Medulla oblongata (tissue), 1 donor: ENCODE results near the gene LDLRAD4.

ENCODE experiments used
- DNase-seq: peaks from one replicate; pipeline ENCODE4 v3.0.0-alpha.2; 2015; ENCODE audit errors: extremely low spot score

The LDLRAD4 gene

DNA sequence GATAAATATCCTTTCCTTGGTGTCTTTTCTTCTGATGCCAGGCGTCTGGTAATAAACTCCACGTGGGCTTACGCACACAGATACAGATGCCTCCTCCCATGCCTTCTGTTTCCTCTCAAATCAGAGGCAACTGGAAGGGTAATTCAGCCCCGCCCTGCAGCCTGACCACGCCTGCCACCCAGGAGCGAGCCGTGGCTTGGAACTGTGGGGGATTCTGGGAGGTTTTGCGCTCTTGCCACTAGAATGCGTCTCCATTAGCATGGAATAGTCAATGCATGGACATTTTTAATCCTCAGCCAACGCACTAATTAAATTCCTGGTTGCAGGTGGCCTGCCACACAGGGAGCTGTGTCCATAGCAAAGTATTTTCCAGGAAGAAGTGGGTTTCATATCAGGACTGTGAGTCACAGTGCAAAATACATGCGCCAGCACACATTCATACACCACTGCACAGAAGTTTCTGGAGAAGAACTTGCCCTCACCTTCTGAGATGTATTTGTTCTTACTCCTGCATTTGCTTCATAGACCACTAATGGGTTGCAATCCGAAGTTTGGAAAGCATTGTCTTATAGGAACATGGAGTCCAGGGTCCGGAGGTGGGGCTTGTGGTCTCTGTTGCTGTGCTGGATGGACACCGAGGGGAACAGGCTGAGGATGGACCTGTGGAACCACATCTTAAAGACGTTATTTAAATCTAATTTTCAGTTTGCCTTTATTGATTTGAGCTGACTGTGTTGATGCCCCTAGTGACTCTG lies 151.4 kb downstream of the LDLRAD4 start:
- DNase-seq = no peak

DNA sequence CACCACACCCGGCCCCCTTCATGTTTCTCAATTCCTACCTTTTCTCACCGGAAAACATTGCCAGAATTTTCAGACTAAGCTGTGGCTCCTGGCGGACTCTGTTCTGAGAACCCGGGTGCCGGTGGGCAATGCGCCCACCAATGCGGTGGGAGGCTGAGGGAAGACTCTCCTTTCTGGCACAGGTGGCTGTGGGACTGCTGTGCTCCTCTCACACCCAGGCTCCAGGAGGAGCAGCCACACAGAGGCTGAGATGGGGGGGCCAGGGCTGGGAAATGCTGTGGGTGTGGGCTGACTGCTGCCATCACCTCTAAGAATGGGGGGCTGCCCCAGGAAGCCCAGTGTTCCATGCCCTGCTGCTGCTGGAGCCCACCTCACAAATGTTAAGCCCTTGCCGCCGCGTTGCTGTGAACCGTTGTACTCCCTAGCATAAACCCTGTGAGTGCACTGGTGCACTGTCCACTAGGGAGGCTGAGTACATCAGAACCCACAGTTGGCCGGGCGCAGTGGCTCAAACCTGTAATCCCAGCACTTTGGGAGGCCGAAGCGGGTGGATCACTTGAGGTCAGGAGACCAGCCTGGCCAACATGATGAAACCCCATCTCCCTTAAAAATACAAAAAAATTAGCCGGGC lies 152.6 kb downstream of the LDLRAD4 start:
- no peak for DNase-seq

DNA sequence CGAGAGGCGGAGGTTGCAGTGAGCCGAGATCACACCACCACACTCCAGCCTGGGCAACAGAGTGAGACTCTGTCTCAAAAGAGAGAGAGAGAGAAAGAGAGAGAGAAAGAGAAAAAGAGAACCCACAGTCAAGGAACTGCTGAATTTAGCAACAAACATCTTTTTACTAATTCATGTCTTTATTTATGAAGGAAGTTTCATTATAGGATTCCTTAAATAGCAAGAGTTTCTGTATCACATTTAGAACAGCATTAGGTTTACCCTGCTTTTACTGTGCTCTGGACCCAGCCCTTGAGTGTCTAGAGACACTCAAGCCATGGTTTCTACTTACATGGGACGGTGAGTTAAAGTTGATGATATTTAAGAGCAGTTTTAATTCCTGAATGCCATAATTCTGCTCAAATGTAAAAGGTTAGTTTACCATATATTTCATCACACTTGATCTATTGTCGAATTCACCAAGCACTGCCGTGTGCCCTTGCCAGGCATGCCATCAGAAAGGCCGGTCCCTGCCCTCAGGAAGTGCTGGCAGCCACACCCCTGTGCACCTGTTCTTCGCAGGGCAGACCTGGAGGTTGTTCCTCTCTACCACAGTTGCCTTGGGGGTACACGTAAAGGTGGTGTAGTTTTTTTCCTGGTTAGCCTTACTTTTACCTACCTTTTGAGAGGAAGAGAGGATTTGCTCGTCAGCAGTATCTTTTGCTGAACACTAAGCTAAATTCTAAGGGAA lies 153.3 kb downstream of the LDLRAD4 start:
- no peak for DNase-seq

DNA sequence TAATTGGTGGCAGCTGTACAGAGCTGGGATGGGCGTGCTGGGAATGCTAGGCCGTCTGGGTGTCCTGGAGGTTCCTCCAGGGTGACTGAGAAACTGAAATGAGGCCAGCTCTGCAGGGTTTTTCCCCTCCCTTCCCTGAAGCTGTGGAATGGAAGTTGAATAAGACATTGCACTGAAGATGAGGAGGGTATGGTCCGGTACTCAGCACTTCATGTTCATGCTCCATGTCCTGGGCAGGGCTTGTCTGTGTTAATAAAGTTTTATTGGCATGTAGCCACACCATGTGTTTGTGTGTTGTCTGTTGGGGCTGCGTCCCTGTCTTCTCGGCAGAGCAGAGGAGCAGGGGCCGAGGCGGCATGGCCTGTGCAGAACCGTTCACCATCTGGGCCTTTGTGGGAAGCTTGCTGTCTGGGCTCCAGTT lies 154.0 kb downstream of the LDLRAD4 start:
- DNase-seq = no peak

DNA sequence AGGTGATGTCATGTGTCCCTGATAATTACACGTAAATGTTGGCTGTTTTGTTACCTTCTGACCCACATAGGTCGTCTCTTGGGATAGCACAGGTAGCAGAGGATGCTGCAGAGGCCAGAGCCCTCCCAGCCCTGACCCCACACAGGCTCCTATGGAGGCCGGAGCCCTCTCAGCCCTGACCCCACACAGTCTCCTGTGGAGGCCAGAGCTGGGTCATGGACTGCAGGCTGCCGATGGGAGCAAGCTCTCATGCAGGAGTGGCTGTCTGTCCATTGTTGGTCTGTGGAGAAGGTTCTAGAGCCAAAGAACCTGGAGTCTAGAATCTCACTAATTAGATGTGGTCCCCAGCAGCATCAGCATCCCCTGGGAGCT lies 155.5 kb downstream of the LDLRAD4 start:
- DNase-seq = no peak

DNA sequence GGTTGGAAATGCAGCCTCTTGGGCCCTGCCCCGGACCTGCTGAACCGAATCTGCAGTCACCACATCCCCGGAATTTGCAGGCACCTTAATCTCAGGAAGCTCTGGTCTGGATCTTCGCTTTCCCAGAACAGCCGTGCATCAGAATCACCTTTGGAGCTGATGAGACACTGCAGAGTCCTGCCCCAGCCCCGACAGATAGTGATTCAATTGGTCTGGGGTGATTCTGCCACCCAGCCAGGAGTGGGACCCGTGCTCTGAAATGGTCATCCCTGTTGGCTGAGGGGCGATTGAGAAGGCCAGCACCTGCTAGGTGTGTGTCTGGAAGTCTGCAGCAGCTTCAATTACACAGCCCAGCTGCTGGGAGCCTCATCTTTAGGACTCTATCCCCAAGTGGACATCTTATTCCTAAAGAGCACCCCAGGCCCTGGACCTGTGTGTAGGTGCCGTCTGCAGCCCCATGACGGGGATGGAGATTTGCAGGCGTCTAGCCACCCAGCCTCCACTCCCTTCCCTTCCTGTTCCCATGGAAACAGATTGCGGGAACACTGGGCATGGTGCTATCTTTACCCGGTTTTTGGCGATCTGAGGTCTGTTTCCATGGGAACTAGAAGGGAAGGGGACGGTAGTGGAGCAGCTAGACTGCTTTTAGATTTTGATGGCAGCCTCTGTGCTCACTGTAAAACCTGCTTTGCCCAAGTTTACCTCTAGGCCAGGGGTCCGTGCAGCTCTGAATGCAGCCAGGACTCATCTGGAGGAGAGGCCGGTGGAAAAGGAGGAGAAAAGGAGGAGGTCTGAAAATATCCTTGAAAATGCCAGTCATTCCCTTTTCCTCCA lies 156.1 kb downstream of the LDLRAD4 start:
- peak; percentile 51 for DNase-seq

DNA sequence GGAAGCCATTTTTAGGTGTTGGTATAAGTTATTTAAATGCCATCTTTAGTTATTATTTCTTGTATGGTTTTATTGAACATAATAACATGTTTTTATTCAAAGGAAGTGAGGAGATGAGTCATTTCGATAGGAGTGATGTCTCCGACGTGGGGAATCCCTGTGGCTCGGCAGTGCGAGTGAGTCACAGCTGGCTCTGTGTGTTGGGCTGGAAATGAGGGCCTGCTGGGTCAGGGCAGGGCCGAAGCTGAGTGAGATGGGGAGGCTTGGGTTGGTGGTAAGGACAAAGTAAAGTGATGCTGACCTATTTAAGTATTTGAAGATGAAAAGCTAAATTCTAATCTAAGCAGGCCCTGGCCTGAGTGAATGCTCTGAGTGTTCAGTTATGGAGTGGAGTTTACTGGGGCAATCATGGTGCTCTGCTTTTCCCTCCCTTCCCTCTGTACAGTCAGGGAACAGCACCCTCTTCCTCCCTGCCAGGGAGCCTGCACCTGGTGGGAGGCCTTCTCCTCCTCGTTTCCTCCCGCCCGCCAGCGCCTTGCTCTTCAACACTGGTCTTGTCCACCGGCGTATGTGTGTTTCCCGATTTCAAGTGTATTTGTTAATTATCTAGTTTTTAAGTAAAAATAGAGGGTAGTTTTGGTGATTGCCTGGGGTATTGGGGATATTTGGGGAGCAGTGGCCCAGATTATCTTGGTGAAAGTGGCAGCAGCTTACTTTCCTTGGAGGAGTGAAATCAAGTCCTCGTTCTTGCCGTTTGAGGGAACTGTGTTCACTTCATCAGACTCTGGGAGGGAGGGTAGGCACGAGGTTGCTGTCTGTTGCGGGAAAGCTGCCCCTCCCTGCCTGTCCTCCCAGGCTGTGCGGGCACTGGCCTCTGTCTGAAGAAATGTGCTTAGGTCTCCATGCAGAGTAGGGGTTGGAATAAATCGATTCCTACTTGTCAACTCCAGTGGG lies 157.0 kb downstream of the LDLRAD4 start:
- DNase-seq = peak; percentile 40

DNA sequence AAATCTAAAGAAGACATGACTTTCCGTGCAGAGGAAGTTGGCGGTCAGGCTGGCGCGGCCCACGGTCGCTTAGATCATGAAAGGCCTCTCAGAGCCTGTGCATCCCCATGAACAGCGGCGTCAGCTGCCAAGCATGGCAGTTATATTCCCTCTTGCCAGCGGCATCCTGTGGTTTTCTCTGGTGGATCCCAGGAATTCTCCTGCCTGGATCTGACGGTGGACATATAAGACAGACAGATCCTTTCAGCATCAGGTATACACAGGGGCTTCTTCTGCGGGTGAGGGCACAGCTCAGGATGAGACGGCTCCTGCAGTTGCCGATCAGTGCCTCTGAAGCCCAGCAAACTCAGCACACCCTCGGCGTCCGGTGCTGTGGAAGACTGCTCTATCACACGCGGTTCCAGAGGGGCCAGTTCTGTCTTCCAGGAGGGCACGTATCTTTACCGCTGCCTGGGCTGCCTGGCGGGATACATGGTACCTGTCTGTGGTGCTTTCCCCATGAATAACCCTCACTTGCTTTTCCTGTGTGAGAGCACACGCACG lies 157.8 kb downstream of the LDLRAD4 start:
- no peak for DNase-seq

DNA sequence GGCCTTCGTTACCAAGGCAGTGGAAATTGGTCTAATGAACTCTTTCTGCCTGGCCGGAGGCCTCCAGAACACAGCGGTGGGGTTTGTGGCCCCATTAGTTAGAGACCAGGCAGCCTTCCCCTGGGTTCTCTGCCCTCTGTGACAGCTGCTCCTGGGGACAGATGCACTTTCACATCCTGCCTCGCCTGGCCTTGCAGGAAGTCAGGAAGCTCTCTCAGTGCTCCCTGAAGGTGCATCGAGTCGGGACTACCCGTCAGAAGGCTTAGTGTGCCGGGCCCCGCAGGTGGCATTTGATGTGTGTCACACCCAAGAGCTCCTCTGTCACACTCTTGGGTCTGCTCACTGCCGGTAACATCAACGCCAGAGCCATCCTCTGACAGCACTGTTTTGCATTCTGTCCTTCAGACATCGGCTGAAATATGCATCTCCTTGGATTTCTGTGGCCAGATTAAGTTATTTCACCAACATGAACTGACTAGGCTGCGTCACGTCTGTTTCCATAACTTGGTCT lies 158.3 kb downstream of the LDLRAD4 start:
- no peak for DNase-seq

DNA sequence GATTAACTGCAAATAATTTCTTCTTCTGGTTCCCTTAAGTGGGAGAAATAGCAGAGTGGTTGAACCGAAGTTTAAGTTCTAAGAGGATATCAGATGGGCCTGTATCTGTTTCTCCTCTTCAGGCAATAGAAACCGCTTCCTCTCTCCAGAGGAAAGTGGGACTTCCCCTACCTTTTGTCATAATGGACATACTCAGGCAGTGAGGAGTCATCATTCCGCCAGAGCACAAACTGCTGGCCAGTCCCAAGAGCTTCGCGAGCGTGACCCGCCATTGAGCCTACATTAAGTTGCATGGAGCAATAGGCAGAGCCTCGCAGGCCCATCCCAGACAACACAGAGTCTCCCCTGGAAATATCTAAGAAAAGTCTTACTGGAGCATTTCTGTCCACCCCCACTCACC lies 158.9 kb downstream of the LDLRAD4 start:
- peak; percentile 35 for DNase-seq

DNA sequence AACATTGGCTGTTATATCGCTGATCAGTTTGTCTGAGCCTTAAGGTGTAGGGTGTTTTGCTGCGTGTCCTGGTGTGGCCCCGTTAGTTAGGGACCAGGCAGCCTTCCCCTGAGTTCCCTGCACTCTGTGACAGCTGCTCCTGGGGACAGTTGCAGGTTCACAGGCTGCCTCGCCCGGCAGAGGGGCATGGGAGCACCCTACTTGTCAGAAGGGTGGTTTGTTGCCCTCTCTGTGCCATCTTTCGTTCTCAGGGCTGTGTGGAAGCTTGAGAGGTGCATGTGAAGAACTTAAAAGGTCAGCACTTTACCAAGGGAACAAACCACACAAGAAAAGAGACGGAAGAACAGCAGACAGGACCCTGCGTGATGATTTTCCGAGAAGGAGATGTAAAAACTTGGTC lies 159.6 kb downstream of the LDLRAD4 start:
- peak; percentile 43 for DNase-seq

DNA sequence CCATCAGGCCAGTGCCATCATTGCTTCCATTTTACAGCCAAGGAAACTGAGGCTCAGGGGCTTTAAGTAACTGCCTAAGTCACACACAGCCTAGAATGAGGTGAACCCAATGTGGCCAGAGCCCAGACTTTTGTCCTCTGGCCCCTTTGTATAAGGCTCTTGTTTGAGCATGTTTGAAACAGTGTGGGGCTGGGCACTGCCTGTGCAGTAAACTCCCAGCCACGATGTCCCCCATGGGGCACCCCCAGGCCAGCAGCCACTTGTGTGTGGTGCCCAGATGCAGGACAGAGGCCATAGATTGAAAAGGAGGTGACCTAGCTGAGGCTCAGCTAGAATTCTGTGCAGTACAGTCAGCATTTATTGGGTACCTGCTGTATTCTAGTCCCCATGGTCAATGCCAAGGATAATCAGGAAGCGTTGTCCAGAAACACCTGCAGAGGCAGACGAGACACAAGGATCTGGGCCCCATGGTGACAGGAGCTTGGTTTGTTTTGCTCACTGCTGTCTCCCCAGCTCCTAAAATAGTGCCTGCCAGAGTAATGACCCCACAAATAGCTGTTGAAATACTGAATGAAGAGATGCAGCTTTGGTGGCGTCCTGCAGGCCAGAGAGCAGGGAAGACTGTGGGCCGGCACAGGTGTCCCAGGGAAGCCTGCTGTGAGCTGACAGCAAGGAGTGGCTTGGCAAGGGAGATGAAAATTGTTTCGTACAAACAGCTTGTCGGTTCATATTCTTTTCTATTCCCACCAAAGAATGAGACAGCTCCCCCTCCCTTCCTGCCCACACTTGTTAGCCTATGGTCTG lies 160.7 kb downstream of the LDLRAD4 start:
- DNase-seq = no peak

DNA sequence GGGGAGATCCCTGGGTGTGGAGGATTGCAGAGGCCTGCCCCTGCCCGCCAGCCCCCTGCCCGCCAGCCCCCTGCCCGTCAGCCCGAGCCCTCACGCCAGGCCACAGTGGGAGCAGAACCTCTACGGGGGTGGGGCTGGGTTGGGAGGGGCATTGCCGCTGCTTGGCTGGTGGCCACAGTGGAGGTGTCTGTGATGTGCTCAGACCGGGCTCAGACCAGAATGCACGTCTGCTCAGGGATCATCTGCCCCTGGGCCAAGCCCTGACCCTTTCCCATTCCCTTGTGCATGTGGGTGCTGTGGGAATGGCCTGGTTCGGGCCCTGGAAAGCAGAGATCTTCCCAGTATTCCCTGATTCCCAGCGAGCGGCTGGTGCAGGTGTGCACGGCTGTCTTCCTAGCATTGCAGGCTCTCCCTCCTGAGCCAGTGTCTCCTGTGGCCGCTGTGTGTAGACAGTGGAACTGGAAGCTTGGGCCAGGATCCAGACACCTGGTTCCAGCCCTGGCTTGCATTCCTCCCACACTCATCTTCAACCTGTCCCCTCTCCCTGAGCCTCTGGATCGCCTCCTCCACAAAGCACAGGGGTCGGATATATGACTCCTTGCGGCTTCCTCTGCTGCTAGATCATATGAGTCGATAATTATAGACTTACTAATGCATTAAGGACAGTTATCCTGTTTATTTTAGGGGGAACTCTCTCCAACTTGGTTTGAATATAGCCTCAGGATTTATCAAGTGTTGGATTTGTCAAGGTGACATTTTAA lies 161.6 kb downstream of the LDLRAD4 start:
- DNase-seq = no peak

DNA sequence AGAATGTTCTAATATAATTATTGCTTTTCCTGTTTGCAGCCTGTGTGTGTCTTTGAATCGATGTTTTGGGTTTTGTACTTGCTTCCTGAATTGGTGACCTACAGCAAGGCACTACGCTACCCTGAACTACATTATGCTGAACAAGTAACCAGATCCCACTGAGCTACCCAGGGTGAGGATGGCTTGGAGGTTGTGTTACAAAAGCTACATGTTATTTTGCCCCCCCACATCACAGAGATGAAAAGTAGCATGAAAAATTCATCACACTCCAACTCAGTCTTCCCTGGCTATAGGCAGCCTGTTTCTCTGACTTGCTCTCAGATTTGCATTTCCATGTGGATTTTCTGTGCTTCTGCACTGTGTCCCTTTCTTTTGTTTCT lies 162.1 kb downstream of the LDLRAD4 start:
- DNase-seq = no peak

DNA sequence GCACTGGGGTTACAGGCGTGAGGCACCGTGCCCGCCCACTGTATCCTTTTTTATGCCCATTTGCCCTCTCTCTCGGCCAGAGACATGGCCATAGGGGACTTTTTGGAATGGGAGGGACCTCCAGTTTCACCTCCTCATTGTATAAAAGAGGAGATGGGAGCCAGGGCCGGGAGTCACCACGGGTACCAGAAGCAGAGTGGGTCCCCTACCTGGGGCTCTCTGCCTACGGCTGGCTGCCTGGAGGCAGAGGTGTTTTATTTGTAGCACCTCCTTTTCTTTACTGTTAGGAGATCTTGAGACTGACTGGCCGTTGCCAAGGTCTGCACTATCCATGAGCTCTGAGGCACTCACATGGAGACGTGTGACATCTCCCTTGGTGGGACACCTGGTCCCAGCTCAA lies 162.8 kb downstream of the LDLRAD4 start:
- DNase-seq = no peak

DNA sequence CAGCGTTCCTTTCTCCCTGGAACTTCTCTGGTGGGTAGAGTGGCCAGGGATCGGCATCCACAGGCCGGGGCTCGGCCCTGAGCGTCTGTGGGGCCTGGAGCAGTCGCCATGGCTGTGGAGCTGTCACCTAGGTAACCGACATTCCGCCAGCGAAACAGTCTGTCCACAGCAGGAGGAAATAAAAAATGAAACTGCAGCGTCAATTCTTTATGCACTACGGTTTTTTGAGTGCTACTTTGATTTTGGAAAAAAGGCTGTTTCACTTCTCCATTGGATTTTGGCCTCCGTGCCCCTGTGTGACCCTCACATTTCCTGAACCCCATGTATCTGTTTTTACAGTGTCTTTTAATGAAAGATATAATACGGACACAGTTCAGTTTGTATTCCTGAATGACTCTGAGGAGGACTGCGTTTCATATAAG lies 163.4 kb downstream of the LDLRAD4 start:
- DNase-seq = peak; percentile 74

DNA sequence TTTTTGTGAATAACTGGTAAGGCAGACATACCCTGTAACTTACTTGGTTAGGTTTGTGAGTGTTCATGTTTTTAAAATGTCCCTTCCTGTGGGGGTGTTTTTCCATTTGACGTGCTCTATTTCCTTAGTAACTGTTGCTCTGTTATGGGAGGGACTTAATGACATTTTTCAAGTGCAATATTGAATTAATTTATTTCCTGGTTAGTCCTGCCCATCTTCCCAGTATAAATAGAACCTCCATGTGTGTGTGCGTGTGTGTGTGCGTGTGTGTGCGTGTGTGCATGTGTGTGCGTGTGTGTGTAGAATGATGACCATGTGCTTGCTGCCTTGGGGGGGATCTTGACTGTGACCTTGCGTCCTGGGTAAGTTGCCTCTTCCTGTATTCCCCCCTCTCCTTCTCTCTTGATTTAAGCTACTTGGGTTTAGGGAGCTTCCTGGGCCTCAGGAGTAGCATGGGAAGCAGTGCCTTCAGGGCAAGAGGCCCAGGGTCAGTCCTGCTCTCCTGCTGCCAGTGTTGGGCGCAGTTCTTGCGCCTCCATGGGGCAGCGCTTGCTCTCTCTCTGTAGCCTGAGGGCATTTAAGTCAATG lies 163.9 kb downstream of the LDLRAD4 start:
- peak; percentile 43 for DNase-seq
